Upper lobe of left lung (tissue), 6 donors: Measurements from ENCODE around the gene MST1R. TPM values are rescaled to one million over a fixed set of nuclear protein-coding genes. Genes with fewer than 3 reads are reported as not detected.
A peak's percentile ranks its signal among the peaks of the same experiment; 100 is the strongest.
"Not testable (repeated sequence)": the region's sequence is repeated elsewhere in the genome, so short reads cannot be mapped to it uniquely, and the experiment has no call there.

Experiments
- ATAC-seq, 2 donors: fragments of 200-7000 bp; cut with Tn5 transposase; one replicate each; pipeline ENCODE4 v1.9.1; 2022; ENCODE audit warnings: mild to moderate bottlenecking in 2 of 2, moderate library complexity in 2 of 2; ENCODE audit not compliant: low FRiP score in 2 of 2
- DNase-seq, 2 donors: peaks; one replicate each; pipeline ENCODE4 v3.0.0-alpha.2; 2019 to 2020
- H3K27ac ChIP-seq, 4 donors: fragments of 200-600 bp; sonication (generic); one replicate each; pipeline ENCODE4 v1.5.1; 2016 to 2019
- H3K27me3 ChIP-seq, 4 donors: fragments of 200-600 bp; sonication (generic); one replicate each; pipeline ENCODE4 v1.5.1; 2017 to 2019
- H3K36me3 ChIP-seq, 4 donors: fragments of 200-600 bp; sonication (generic); one replicate each; pipeline ENCODE4 v1.5.1; 2016 to 2019
- H3K4me1 ChIP-seq, 4 donors: fragments of 200-600 bp; sonication (generic); one replicate each; pipeline ENCODE4 v1.5.1; 2018 to 2019
- H3K4me3 ChIP-seq, 4 donors: fragments of 200-600 bp; sonication (generic); one replicate each; pipeline ENCODE4 v1.5.1; 2017 to 2019; ENCODE audit warnings: mild to moderate bottlenecking in 2 of 4, moderate library complexity in 1 of 4
- H3K9me3 ChIP-seq, 4 donors: fragments of 200-600 bp; sonication (generic); one replicate each; pipeline ENCODE4 v1.5.1; 2018 to 2019
- CTCF ChIP-seq, 6 experiments: fragments of 450-650 bp in 4 of 6; fragments of 200-600 bp in 2 of 6; sonication (generic) in 2 of 6; IDR thresholded peaks; one replicate each; pipeline ENCODE4 v1.5.1; 2016 to 2019; ENCODE audit warnings: antibody characterized with exemption in 6 of 6
- EP300 ChIP-seq, 4 donors: sonication (generic); formaldehyde crosslinking; IDR thresholded peaks; one replicate each; pipeline ENCODE4 v1.5.1; 2017; ENCODE audit warnings: antibody characterized with exemption in 4 of 4, control low read depth in 2 of 4
- POLR2A ChIP-seq, 4 donors: fragments of 450-650 bp; IDR thresholded peaks; one replicate each; pipeline ENCODE4 v1.5.1; 2016 to 2017; ENCODE audit warnings: antibody characterized with exemption in 4 of 4, mild to moderate bottlenecking in 2 of 4
- POLR2AphosphoS5 ChIP-seq, 2 donors: sonication (generic); formaldehyde crosslinking; IDR thresholded peaks; one replicate each; pipeline ENCODE4 v1.5.1; 2017; ENCODE audit warnings: antibody characterized with exemption in 2 of 2
- WGBS, 2 donors: methylation state at CpG; one replicate each; pipeline ENCODE4 v1.1.5; 2017 to 2018; 5-methylcytosine and 5-hydroxymethylcytosine counted together
- total RNA-seq, 6 donors: library from RNA; depleted of rRNA in 4 of 6; stranded (reverse); fragments of >200 nt in 4 of 6; gene quantifications; one replicate each; pipeline versions ENCODE4 v1.1.0 to v1.2.1, GENCODE V29; 2016 to 2021
- donor health status: DM: no; HTN: no; CAD: no; lungs with moderate emphysema.
- donor health status: DM: no; HTN: yes; CAD: no; lungs with severe emphysema.

The MST1R gene
- total RNA-seq, 6 donors from 2014 or later = 24.5 to 97.4 (median 36.4) TPM

DNA sequence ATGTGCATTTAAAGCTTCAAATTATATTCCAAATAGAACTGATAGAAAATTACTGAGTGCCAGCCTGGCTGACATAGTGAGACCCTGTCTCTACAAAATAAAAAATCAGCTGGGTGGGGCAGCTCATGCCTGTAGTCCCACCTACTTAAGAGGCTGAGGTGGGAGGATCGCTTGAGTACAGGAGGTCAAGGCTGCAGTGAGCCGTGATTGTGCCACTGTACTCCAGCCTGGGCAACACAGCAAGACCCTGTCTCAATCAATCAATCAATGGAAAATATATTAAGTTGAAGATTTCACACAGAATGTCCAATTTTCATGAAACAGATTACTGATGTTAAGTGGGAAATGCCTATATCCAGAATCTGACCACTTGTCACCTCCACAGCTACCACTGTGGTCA, 21.8 kb upstream of the MST1R start:
- DNase-seq (no peak), ATAC-seq (no peak)
- Histone ChIP-seq H3K36me3 (no peaks in the 10 kb centered on the region), H3K9me3 (no peaks in the 10 kb centered on the region), H3K27ac (no peak overlapping the region), H3K27me3 (no peaks in the 10 kb centered on the region), H3K4me1 (peaks cover 15 to 23% (median 17%) of the 10 kb centered on the region in 4 donors), H3K4me3 (no peak overlapping the region)
- WGBS, 2 donors = 93 to 95% methylated on average over 2 of the region's 2 CpGs
- no peak for TF ChIP-seq POLR2AphosphoS5 (IDR thresholded peaks at IDR 0.05)
- no peak for TF ChIP-seq CTCF (IDR thresholded peaks at IDR 0.05)
- no peak for TF ChIP-seq POLR2A (IDR thresholded peaks at IDR 0.05)
- no peak for TF ChIP-seq EP300 (IDR thresholded peaks at IDR 0.05)

GRCh38 chr3:49924683-49925082, 21.0 kb upstream of the MST1R start:
- H3K4me3 ChIP-seq = no peak overlapping the region
- TF ChIP-seq CTCF (IDR thresholded peaks at IDR 0.05) = no peak
- no peak for TF ChIP-seq POLR2A (IDR thresholded peaks at IDR 0.05)
- no peak for TF ChIP-seq POLR2AphosphoS5 (IDR thresholded peaks at IDR 0.05)
- TF ChIP-seq EP300 (IDR thresholded peaks at IDR 0.05) = no peak
- no peak overlapping the region for H3K27ac ChIP-seq
- WGBS, 2 donors = 87 to 89% methylated on average over 2 of the region's 2 CpGs
- ATAC-seq (no peak), DNase-seq (no peak)
- H3K27me3 ChIP-seq = no peaks in the 10 kb centered on the region
- no peaks in the 10 kb centered on the region for H3K9me3 ChIP-seq
- no peaks in the 10 kb centered on the region for H3K36me3 ChIP-seq
- H3K4me1 ChIP-seq = peaks cover 12 to 17% (median 14%) of the 10 kb centered on the region in 4 donors

GRCh38 chr3:49917806-49918590, 14.3 kb upstream of the MST1R start:
- H3K36me3 ChIP-seq, H3K9me3 ChIP-seq, DNase-seq, H3K27me3 ChIP-seq, ATAC-seq, H3K4me1 ChIP-seq, H3K4me3 ChIP-seq: not testable (repeated sequence)
- peak overlapping the region in 1 of 4 donors; percentile 35 for H3K27ac ChIP-seq
- WGBS, 2 donors = 79 to 87% methylated on average over 19 of the region's 19 CpGs

DNA sequence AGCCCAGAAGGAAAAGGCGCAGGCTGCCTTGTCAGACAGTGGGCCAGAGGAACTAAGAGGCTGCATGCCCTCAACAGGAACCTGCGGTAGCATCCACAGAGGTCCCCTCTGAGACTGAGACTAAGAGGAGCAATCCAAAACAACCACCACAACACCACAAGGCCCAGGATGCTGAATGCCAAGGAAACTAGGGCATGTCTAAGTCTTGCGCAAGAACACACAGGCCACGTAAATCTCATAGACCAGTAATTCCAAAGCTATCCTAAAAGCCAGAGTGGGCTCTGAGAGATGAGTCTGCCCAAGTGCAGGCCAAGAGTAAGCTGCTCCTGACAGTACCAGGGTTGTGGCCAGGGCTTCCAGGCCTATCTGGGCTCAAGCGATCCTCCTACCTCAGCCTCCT, 13.0 kb upstream of the MST1R start:
- ATAC-seq = no peak
- no peak overlapping the region for H3K27ac ChIP-seq
- 83 to 90% methylated on average over 3 to 5 of the region's 5 CpGs for WGBS, 2 donors

GRCh38 chr3:49914906-49915305, 11.2 kb upstream of the MST1R start:
- Histone ChIP-seq H3K9me3 (no peaks in the 10 kb centered on the region), H3K4me3 (no peak overlapping the region), H3K36me3 (peaks cover 0 to 28% (median 15%) of the 10 kb centered on the region in 4 donors), H3K27me3 (no peaks in the 10 kb centered on the region), H3K4me1 (peaks cover 0 to 4% (median 1%) of the 10 kb centered on the region in 4 donors), H3K27ac (no peak overlapping the region)
- WGBS, 2 donors = 48 to 62% methylated on average over 2 of the region's 2 CpGs
- ATAC-seq = no peak
- TF ChIP-seq EP300 (IDR thresholded peaks at IDR 0.05) (no peak), POLR2AphosphoS5 (IDR thresholded peaks at IDR 0.05) (no peak), CTCF (IDR thresholded peaks at IDR 0.05) (no peak), POLR2A (IDR thresholded peaks at IDR 0.05) (no peak)
- DNase-seq = no peak

More for the DNA sequence above, 13.0 kb upstream of the MST1R start:
- no peak for DNase-seq
- H3K9me3 ChIP-seq = no peaks in the 10 kb centered on the region
- no peak overlapping the region for H3K4me3 ChIP-seq
- TF ChIP-seq POLR2AphosphoS5 (IDR thresholded peaks at IDR 0.05) (no peak), EP300 (IDR thresholded peaks at IDR 0.05) (no peak), POLR2A (IDR thresholded peaks at IDR 0.05) (no peak), CTCF (IDR thresholded peaks at IDR 0.05) (no peak)
- no peaks in the 10 kb centered on the region for H3K27me3 ChIP-seq
- H3K4me1 ChIP-seq = peaks cover 0 to 4% (median 1%) of the 10 kb centered on the region in 4 donors
- peaks cover 0 to 10% (median 4%) of the 10 kb centered on the region in 4 donors for H3K36me3 ChIP-seq
